Measurements from ENCODE around the gene TULP1.
"Not testable (repeated sequence)": the region's sequence is repeated elsewhere in the genome, so short reads cannot be mapped to it uniquely, and the experiment has no call there.

Gene TULP1

GRCh38 chr6:35521235-35521634 is 8.5 kb upstream of the TULP1 start:
- no peak for DNase-seq (ENCODE audit: low read depth)

- no peak for DNase-seq (ENCODE audit: low read depth)
Measured at GRCh38 chr6:35519313-35520015, 6.8 kb upstream of the TULP1 start.

GRCh38 chr6:35518566-35519312 is 6.0 kb upstream of the TULP1 start:
- no peak for DNase-seq (ENCODE audit: low read depth)

- DNase-seq (ENCODE audit: low read depth), result not testable (repeated sequence)
Measured at GRCh38 chr6:35517978-35518377, 5.3 kb upstream of the TULP1 start.

GRCh38 chr6:35516712-35517111 is 4.0 kb upstream of the TULP1 start:
- no peak for DNase-seq (ENCODE audit: low read depth)

GRCh38 chr6:35515939-35516338 is 3.2 kb upstream of the TULP1 start:
- DNase-seq (ENCODE audit: low read depth), result not testable (repeated sequence)

- DNase-seq (ENCODE audit: low read depth), result no peak
Measured at GRCh38 chr6:35514587-35514986, 1.9 kb upstream of the TULP1 start.

GRCh38 chr6:35512006-35512405 is 690 bp downstream of the TULP1 start:
- DNase-seq (ENCODE audit: low read depth), result no peak

GRCh38 chr6:35511562-35511941 is 1.1 kb downstream of the TULP1 start:
- no peak for DNase-seq (ENCODE audit: low read depth)

- DNase-seq (ENCODE audit: low read depth), result no peak
Measured at GRCh38 chr6:35510916-35511561, 1.7 kb downstream of the TULP1 start.

- no peak for DNase-seq (ENCODE audit: low read depth)
Measured at GRCh38 chr6:35508542-35508941, 4.2 kb downstream of the TULP1 start.

- no peak for DNase-seq (ENCODE audit: low read depth)
Measured at GRCh38 chr6:35508027-35508426, 4.7 kb downstream of the TULP1 start.

GRCh38 chr6:35507221-35507620 is 5.5 kb downstream of the TULP1 start:
- no peak for DNase-seq (ENCODE audit: low read depth)

GRCh38 chr6:35506536-35506935 is 6.2 kb downstream of the TULP1 start:
- no peak for DNase-seq (ENCODE audit: low read depth)

GRCh38 chr6:35505999-35506412 is 6.7 kb downstream of the TULP1 start:
- no peak for DNase-seq (ENCODE audit: low read depth)

- DNase-seq (ENCODE audit: low read depth), result no peak
Measured at GRCh38 chr6:35503534-35503933, 9.2 kb downstream of the TULP1 start.

GRCh38 chr6:35501784-35502183 is 10.9 kb downstream of the TULP1 start:
- no peak for DNase-seq (ENCODE audit: low read depth)

GRCh38 chr6:35500782-35501181 is 11.9 kb downstream of the TULP1 start:
- no peak for DNase-seq (ENCODE audit: low read depth)

- DNase-seq (ENCODE audit: low read depth), result no peak
Measured at GRCh38 chr6:35499372-35499771, 13.3 kb downstream of the TULP1 start.

GRCh38 chr6:35498422-35499067 is 14.2 kb downstream of the TULP1 start:
- no peak for DNase-seq (ENCODE audit: low read depth)

- DNase-seq (ENCODE audit: low read depth), result no peak
Measured at GRCh38 chr6:35497571-35498421, 14.9 kb downstream of the TULP1 start.

All from T-helper 22 cell (primary cell).